ENCODE measurements around the gene NXF1. TPM values are rescaled to one million over a fixed set of nuclear protein-coding genes. Genes with fewer than 3 reads are reported as not detected.
A peak's percentile ranks its signal among the peaks of the same experiment; 100 is the strongest.

NXF1 gene
- total RNA-seq, 4 donors from 2014 or later, result 56.6 to 114 (median 79.6) TPM

DNA sequence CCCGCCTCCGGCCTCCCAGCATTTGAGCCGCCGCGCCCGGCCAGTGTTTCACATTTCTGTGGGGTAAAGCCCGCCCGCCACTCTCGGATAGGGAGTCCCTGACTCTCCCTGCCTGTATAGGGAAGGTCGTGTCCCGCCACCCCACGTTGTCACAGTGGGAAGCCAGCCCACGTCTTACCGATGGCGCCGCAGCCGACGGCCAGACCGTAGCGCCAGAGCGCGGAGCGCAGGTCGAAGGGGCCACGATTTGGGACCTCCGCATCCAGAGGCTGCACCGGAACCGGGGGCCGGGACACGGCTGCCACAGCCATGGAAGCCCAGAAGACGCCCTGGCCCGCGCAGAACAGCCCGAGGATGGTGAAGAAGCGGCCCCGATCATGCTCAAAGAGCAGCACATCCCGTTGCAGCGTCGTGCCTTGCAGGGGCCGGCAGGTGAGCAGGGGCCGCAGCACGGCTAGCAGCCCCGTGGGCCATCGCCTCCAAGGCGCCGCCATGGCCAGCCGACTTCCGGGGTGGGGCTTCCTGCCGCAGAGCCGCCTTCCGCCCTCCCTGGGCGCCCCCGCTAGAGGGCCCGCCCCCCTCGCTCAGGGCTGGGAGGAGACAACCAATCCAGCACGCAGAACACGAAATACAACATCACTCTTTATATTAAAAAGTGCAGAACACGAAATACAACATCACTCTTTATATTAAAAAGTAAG lies 13.6 kb downstream of the NXF1 start, which contains the start of gene TMEM223:
TMEM223 (minus strand) TSS at position 506 of the 701 bp plus-strand sequence; CDS start at position 494, 12 bp downstream.
- DNase-seq (ENCODE audit: low spot score in 2 of 2), result peak; percentile 79 to 97
- intact Hi-C loops (cut with DNase I; ENCODE audit: low total_unique reads), result loop anchor here (10.0 kb wide), 1 partner anchor 63 kb away; no protein-coding TSS in a partner anchor

DNA sequence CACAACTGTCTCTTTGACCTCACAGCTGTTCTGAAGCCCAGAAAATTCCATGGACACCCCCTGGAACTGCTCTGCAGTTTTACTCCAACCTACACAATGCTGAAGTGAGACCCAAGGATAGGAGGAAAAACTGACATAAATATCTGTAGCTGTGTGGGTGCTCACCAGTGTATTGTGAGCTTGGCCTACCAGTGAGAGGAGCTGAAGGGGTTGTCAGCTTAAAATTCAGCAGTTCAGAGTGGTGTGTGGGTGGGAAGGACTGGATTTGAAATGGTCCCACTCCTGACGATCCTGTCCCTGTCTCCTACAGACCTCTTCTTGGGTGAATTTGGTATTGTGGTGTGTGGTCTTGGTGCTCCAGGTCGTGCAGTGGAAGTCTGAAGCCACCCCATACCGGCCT lies 15.7 kb downstream of the NXF1 start:
- intact Hi-C loops (cut with DNase I; ENCODE audit: low total_unique reads), result no loop called here
- DNase-seq (ENCODE audit: low spot score in 2 of 2), result no peak
- TF ChIP-seq, protein P1, sequence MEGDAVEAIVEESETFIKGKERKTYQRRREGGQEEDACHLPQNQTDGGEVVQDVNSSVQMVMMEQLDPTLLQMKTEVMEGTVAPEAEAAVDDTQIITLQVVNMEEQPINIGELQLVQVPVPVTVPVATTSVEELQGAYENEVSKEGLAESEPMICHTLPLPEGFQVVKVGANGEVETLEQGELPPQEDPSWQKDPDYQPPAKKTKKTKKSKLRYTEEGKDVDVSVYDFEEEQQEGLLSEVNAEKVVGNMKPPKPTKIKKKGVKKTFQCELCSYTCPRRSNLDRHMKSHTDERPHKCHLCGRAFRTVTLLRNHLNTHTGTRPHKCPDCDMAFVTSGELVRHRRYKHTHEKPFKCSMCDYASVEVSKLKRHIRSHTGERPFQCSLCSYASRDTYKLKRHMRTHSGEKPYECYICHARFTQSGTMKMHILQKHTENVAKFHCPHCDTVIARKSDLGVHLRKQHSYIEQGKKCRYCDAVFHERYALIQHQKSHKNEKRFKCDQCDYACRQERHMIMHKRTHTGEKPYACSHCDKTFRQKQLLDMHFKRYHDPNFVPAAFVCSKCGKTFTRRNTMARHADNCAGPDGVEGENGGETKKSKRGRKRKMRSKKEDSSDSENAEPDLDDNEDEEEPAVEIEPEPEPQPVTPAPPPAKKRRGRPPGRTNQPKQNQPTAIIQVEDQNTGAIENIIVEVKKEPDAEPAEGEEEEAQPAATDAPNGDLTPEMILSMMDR (IDR thresholded peaks at IDR 0.05), result no peak
- no peak for TF ChIP-seq POLR2A (IDR thresholded peaks at IDR 0.05)
- 51 to 61% methylated on average over 3 of the region's 3 CpGs for WGBS, 2 donors
- H3K4me3 ChIP-seq (ENCODE audit: low read depth, poor library complexity, severe bottlenecking), result no peak overlapping the region

More for the DNA sequence above, 13.6 kb downstream of the NXF1 start, which contains the start of gene TMEM223:
- H3K4me3 ChIP-seq (ENCODE audit: low read depth, poor library complexity, severe bottlenecking), result peak within 1 kb of the TSS; percentile 77
- TF ChIP-seq, protein P1 (IDR thresholded peaks at IDR 0.05), result no peak
- TF ChIP-seq POLR2A (IDR thresholded peaks at IDR 0.05), result no peak
- 0% methylated on average over 48 to 54 of the region's 58 CpGs for WGBS, 2 donors

DNA sequence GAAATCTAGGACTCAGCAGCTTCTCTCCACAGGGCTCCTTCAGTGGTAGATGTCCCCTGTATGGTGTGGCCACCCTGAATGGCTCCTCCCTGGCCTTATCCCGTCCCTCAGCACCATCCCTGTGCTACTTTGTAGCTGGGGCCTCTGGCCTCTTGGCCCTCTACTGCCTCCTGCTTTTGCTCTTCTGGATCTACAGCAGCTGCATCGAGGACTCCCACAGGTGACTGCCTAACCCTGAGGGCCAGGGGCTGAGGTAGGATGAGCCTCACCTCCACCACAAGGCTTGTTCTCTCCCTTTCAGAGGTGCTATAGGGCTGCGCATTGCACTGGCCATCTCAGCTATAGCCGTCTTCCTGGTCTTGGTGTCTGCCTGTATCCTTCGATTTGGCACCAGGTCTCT lies 16.2 kb downstream of the NXF1 start:
- intact Hi-C loops (cut with DNase I; ENCODE audit: low total_unique reads), result no loop called here
- WGBS, 2 donors, result 60 to 73% methylated on average over 5 of the region's 5 CpGs
- no peak for DNase-seq (ENCODE audit: low spot score in 2 of 2)
- no peak overlapping the region for H3K4me3 ChIP-seq (ENCODE audit: low read depth, poor library complexity, severe bottlenecking)
- TF ChIP-seq, protein P1 (IDR thresholded peaks at IDR 0.05), result no peak
- no peak for TF ChIP-seq POLR2A (IDR thresholded peaks at IDR 0.05)

DNA sequence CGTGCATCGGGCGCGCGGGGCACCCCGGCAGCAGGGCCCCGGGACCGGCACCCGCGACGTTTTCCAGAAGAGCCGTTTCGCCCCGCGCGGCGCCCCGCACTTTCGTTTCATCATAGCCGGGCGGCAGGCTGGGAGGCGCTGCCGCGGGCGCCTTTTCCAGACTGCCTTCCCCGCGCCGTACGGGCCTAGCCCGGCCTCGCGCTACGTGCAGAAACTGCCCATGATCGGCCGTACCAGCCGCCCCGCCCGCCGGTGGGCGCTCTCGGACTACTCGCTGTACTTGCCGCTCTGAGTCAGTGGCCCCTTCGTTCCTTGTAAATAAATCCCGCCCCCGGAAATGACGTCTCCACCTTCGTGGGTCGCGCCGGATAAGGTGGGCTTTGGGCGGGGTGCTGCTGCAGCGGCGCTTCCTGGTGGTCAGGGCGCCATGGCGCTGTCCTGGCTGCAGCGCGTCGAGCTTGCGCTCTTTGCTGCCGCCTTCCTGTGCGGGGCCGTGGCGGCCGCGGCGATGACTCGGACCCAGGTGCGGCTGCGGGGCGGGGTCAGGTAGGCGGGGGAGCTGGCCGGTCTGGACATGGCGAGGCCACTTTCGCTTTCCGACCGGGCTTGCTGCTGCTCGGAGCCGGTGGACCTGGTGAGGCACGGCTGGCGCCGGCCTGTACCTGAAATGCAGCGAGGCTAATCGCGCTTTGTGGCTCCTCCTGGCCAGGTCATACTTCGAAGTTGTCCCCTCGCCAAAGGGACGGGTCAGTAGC lies 18.1 kb downstream of the NXF1 start, which contains the start of gene TMEM179B:
TMEM179B (plus strand) TSS at position 398 of the 755 bp plus-strand sequence; CDS start at position 428, 30 bp downstream.
- peak; percentile 99 to 100 for DNase-seq (ENCODE audit: low spot score in 2 of 2)
- intact Hi-C loops (cut with DNase I; ENCODE audit: low total_unique reads), result no loop called here
- TF ChIP-seq, protein P1 (IDR thresholded peaks at IDR 0.05), result peak in 1 of 3 donors; percentile 9
- TF ChIP-seq POLR2A (IDR thresholded peaks at IDR 0.05), result peak in 1 of 2 donors; percentile 87
- peak within 1 kb of the TSS; percentile 72 for H3K4me3 ChIP-seq (ENCODE audit: low read depth, poor library complexity, severe bottlenecking)
- 0% methylated on average over 52 to 84 of the region's 88 CpGs for WGBS, 2 donors

DNA sequence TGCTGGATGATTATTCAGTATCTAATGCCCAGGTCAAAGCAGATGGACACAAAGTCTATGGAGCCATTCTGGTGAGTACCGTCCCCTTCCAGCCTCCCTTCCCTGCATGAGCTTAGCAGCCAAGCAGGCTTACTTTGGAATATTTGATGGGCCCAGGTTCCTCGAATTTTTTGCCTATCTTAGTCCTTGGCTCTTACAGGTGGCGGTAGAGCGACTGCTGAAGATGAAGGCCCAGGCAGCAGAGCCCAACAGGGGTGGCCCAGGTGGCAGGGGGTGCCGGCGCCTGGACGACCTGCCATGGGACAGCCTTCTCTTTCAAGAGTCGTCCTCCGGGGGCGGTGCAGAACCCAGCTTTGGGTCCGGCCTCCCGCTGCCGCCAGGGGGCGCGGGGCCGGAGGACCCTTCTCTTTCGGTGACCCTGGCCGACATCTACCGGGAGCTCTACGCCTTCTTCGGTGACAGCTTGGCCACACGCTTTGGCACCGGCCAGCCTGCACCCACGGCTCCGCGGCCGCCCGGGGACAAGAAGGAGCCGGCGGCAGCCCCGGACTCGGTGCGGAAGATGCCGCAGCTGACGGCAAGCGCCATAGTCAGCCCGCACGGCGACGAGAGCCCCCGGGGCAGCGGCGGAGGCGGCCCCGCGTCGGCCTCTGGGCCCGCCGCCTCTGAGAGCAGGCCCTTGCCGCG lies 18.8 kb downstream of the NXF1 start:
- TF ChIP-seq, protein P1 (IDR thresholded peaks at IDR 0.05), result peak in 1 of 3 donors; percentile 96
- no peak for TF ChIP-seq POLR2A (IDR thresholded peaks at IDR 0.05)
- intact Hi-C loops (cut with DNase I; ENCODE audit: low total_unique reads), result no loop called here
- 2 to 4% methylated on average over 12 to 24 of the region's 51 CpGs for WGBS, 2 donors
- H3K4me3 ChIP-seq (ENCODE audit: low read depth, poor library complexity, severe bottlenecking), result peak overlapping the region; percentile 72
- peak; percentile 85 to 98 for DNase-seq (ENCODE audit: low spot score in 2 of 2)

All from lower leg skin (tissue), 4 donors.